ENCODE data around the gene MTHFSD. TPM values are rescaled to one million over a fixed set of nuclear protein-coding genes. Genes with fewer than 3 reads are reported as not detected.

MTHFSD gene
- total and polyA plus RNA-seq, 10 donors = 9.1 to 32.1 (median 18.0) TPM

DNA sequence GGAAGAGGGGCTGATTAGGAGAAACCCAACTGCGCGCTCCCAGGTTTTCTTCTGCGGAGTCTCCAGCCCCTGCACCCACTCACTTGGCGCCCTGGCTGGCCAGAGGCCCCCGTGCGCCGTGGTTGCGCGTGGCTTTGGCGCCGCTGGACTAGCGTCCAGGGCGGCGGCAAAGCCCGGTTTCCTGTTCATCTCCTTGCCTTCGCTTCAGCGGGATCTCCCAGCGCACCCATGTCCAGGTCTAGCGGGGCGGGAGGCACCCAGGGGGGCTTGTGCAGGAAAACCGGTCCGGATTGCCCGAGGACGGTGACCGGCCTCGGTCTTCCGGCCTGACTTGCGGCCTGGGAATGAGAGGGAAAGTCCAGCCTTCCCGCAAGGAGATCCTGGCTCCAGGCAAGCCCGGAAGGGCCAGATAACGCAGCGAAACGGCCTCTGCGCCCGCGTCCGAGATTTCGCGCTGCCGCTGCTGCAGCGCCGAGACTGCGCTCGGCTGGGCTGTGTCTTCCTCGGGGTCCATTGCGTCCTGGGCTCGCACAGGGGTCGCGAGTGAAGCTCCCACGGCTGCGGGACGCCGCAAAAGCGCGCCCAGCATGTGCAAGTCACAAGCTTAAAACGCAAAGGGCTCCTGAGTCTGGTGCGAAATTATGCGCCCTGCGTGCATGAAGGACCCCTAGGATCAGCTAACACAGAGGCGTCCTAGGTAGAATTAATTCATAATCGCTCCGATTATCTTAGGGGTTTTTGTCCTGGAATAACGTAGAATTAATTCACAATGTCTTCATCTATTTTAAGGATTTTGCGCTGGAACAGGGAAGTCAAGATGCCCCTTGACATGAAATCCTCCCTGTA lies 39.0 kb downstream of the MTHFSD start:
- DNase-seq = no peak
- Histone ChIP-seq H3K27ac (no peak overlapping the region), H3K4me3 (peak overlapping the region in 2 of 8 donors; percentile 5 to 21), H3K4me1 (peaks cover 10 to 46% (median 24%) of the 10 kb centered on the region in 6 donors), H3K27me3 (replicated peaks in 1 of 7) (peaks cover 0 to 100% (median 80%) of the 10 kb centered on the region in 7 donors), H3K36me3 (no peaks in the 10 kb centered on the region), H3K9me3 (no peaks in the 10 kb centered on the region)
- TF ChIP-seq CTCF (IDR thresholded peaks at IDR 0.05 in 8 of 11, conservative IDR thresholded peaks at IDR 0.05 in 3 of 11) (no peak), POLR2A (IDR thresholded peaks at IDR 0.05) (no peak), POLR2AphosphoS5 (IDR thresholded peaks at IDR 0.05) (no peak)
- intact Hi-C loops (cut with DNase I; ENCODE audit: low total_unique reads) = loop anchor here (5.0 kb wide), 2 partner anchors 174 to 699 kb away; no protein-coding TSS in a partner anchor
- 7 to 34% (median 16%) methylated on average over 57 to 64 of the region's 64 CpGs for WGBS, 5 donors

GRCh38 chr16:86515413-86515776 lies 39.6 kb downstream of the MTHFSD start:
- DNase-seq = no peak
- H3K4me1 ChIP-seq = peaks cover 9 to 47% (median 28%) of the 10 kb centered on the region in 6 donors
- no peaks in the 10 kb centered on the region for H3K36me3 ChIP-seq
- peaks cover 0 to 100% (median 81%) of the 10 kb centered on the region in 7 donors for H3K27me3 ChIP-seq (replicated peaks in 1 of 7)
- no peaks in the 10 kb centered on the region for H3K9me3 ChIP-seq
- no peak overlapping the region for H3K27ac ChIP-seq
- peak overlapping the region in 1 of 8 donors; percentile 5 for H3K4me3 ChIP-seq
- TF ChIP-seq CTCF (IDR thresholded peaks at IDR 0.05 in 8 of 11, conservative IDR thresholded peaks at IDR 0.05 in 3 of 11) = no peak
- WGBS, 5 donors = 13 to 33% (median 23%) methylated on average over 28 to 29 of the region's 29 CpGs
- intact Hi-C loops (cut with DNase I; ENCODE audit: low total_unique reads) = loop anchor here (5.0 kb wide), 2 partner anchors 173 to 698 kb away; no protein-coding TSS in a partner anchor

DNA sequence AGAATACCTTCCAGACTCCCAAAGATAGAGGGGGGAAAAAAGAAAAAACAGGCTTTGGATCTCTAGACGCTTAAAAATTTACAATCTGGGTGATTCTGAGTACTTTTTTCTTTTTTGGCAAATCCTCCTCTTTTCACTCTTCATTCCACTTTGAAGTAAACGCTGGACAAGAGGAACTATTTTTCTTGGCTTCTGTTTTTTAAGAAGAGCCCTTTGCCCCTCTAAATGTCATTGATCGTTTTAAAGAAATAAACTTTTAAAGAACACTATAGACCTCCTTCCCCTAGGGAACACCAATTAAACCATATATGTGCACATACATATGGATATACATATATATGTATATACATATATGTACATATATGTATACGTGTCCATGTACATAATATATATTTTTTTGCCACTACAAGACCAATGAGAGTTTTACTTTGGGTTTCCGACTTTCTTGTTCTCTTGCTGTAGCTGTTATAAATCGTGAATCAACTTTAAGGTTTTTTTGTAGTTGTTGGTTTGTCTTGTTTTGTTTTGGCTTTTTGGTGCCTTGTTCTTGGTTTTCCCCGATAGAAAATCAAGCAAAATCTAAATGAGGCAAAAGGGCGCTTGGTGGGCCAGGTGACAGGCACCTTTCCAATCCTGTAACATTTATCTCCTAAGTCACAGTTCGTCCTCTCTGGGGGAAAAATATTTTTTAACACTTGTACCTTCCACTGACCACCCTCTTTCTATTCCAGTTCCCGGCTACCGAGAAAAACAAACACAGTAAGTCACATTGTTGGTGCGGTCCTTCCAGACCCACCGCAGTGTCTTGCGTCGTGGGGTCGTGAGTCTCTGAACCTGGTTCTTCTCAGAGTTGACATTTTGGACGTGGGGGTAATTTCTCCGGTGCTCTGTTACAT lies 40.3 kb downstream of the MTHFSD start:
- no peak overlapping the region for H3K4me3 ChIP-seq

More for the DNA sequence above, 40.3 kb downstream of the MTHFSD start:
- no peak overlapping the region for H3K27ac ChIP-seq
- H3K4me1 ChIP-seq = peaks cover 4 to 47% (median 28%) of the 10 kb centered on the region in 6 donors
- TF ChIP-seq POLR2A (IDR thresholded peaks at IDR 0.05) (no peak), CTCF (IDR thresholded peaks at IDR 0.05 in 8 of 11, conservative IDR thresholded peaks at IDR 0.05 in 3 of 11) (no peak), POLR2AphosphoS5 (IDR thresholded peaks at IDR 0.05) (no peak)
- no peak for DNase-seq
- intact Hi-C loops (cut with DNase I; ENCODE audit: low total_unique reads) = loop anchor here (5.0 kb wide), 2 partner anchors 172 to 697 kb away; no protein-coding TSS in a partner anchor
- no peaks in the 10 kb centered on the region for H3K36me3 ChIP-seq
- 28 to 38% (median 34%) methylated on average over 18 of the region's 18 CpGs for WGBS, 5 donors
- H3K27me3 ChIP-seq (replicated peaks in 1 of 7) = peaks cover 0 to 100% (median 85%) of the 10 kb centered on the region in 7 donors
- H3K9me3 ChIP-seq = no peaks in the 10 kb centered on the region

Data from spleen (tissue), 11 donors.